Transverse colon (tissue), 4 donors: ENCODE results near the gene CYTH3. TPM values are rescaled to one million over a fixed set of nuclear protein-coding genes. Genes with fewer than 3 reads are reported as not detected.

Source experiments
- DNase-seq: peaks from one replicate; pipeline ENCODE4 v3.0.0-alpha.2; 2019
- H3K27ac ChIP-seq, 4 donors: fragments of 200-600 bp; sonication (generic); 2 replicates each; pipeline ENCODE4 v1.5.1; 2016 to 2018; ENCODE audit warnings: inconsistent platforms in 4 of 4
- H3K27me3 ChIP-seq: fragments of 200-600 bp; sonication (generic); 2 replicates; pipeline ENCODE4 v1.5.1; 2017; ENCODE audit warnings: inconsistent platforms
- H3K36me3 ChIP-seq, 4 donors: fragments of 200-600 bp; sonication (generic); 2 replicates each; pipeline ENCODE4 v1.5.1; 2017 to 2019; ENCODE audit warnings: inconsistent platforms in 4 of 4
- H3K4me1 ChIP-seq, 4 donors: fragments of 200-600 bp; sonication (generic); 2 replicates each; pipeline ENCODE4 v1.5.1; 2017 to 2020; ENCODE audit warnings: inconsistent platforms in 4 of 4
- H3K4me3 ChIP-seq, 4 donors: fragments of 200-600 bp; sonication (generic); 1 replicate in 1 of 4; 2 replicates in 3 of 4; pipeline versions ENCODE4 v1.5.1 to v1.6.1; 2017 to 2019; ENCODE audit warnings: inconsistent platforms in 4 of 4
- H3K9me3 ChIP-seq, 2 donors: fragments of 200-600 bp; sonication (generic); 2 replicates each; pipeline ENCODE4 v1.5.1; 2017 to 2019; ENCODE audit warnings: inconsistent platforms in 2 of 2
- EP300 ChIP-seq: sonication (generic); formaldehyde crosslinking; IDR thresholded peaks from one replicate; pipeline ENCODE4 v1.6.1; 2017; ENCODE audit warnings: antibody characterized with exemption, low read depth
- POLR2A ChIP-seq: fragments of 450-650 bp; IDR thresholded peaks from one replicate; pipeline ENCODE4 v1.6.1; 2016; ENCODE audit warnings: antibody characterized with exemption, mild to moderate bottlenecking, moderate library complexity
- POLR2AphosphoS5 ChIP-seq, 3 donors: sonication (generic); formaldehyde crosslinking; IDR thresholded peaks; one replicate each; pipeline ENCODE4 v1.6.1; 2016; ENCODE audit warnings: antibody characterized with exemption in 3 of 3
- WGBS, 2 donors: methylation state at CpG; one replicate each; pipeline ENCODE4 v1.1.5; 2018; ENCODE audit warnings: low coverage in 1 of 2; 5-methylcytosine and 5-hydroxymethylcytosine counted together
- in situ Hi-C, 4 donors: fragments of 200-750 bp; cut with MboI; loops; one replicate each; pipeline versions ENCODE4 v1.15.0 to v1.15.1; 2017; ENCODE audit warnings: low sequenced_read_pairs in 3 of 4, low pct_ligation_motif_present in 1 of 4, low pct_unique_long_range_greater_than_20kb in 1 of 4
- intact Hi-C: fragments of 100-400 bp; cut with DNase I; formaldehyde crosslinking; loops from one replicate; pipeline ENCODE4 v1.15.1; 2023; ENCODE audit warnings: low total_unique reads
- total RNA-seq, 4 donors: library from RNA; depleted of rRNA; stranded (reverse); fragments of >200 nt; gene quantifications; one replicate each; pipeline ENCODE4 v1.1.0, GENCODE V29; 2016
- TF ChIP-seq, protein P1 (sequence below), 5 experiments: fragments of 200-600 bp in 3 of 5; fragments of 450-650 bp in 2 of 5; sonication (generic) in 3 of 5; IDR thresholded peaks; 1 replicate in 2 of 5; 2 replicates in 3 of 5; pipeline ENCODE4 v1.5.1; 2016 to 2017; ENCODE audit warnings: antibody characterized with exemption in 5 of 5, inconsistent platforms in 3 of 5, mild to moderate bottlenecking in 2 of 5, moderate library complexity in 1 of 5

The CYTH3 gene
- total RNA-seq, 4 donors from 2014 or later, result 15.0 to 25.4 (median 19.4) TPM

DNA sequence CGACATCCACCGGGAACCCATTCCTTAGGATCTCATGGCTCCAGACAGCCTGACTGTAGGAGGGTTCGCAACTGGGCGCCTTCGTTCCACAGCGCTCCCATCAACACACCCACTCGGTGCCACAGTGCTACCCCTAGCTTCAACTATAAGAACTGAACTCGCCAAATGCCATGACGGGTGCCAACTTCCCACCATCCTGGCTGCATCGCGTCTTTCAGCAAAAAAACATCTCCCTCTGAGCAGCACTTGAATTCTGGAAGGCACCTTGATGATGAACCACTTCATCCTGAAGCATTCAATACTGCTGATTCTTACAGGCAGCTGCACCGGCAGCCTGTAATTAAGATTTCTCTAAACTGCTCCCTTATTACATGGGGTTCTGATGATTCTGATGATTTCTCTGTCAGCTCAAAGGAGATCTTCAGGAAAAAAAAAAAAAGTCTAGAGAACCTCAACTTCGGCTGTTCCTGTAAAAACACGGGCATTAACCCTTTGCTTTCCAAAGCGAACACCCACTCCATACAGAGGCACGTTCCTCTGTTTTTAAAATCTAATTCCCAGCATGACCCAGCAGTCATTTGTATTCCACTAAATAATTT is 1.3 kb downstream of the CYTH3 start:
- TF ChIP-seq, protein P1, sequence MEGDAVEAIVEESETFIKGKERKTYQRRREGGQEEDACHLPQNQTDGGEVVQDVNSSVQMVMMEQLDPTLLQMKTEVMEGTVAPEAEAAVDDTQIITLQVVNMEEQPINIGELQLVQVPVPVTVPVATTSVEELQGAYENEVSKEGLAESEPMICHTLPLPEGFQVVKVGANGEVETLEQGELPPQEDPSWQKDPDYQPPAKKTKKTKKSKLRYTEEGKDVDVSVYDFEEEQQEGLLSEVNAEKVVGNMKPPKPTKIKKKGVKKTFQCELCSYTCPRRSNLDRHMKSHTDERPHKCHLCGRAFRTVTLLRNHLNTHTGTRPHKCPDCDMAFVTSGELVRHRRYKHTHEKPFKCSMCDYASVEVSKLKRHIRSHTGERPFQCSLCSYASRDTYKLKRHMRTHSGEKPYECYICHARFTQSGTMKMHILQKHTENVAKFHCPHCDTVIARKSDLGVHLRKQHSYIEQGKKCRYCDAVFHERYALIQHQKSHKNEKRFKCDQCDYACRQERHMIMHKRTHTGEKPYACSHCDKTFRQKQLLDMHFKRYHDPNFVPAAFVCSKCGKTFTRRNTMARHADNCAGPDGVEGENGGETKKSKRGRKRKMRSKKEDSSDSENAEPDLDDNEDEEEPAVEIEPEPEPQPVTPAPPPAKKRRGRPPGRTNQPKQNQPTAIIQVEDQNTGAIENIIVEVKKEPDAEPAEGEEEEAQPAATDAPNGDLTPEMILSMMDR (IDR thresholded peaks at IDR 0.05), result peak; percentile 40 to 51 (median 49)
- TF ChIP-seq EP300 (no peak), POLR2A (no peak)
- in situ Hi-C loops, result no loop called here
- no peaks in the 10 kb centered on the region for H3K27me3 ChIP-seq
- H3K27ac ChIP-seq, result peak overlapping the region; percentile 80 to 87 (median 83)
- no peaks in the 10 kb centered on the region for H3K36me3 ChIP-seq
- no peaks in the 10 kb centered on the region for H3K9me3 ChIP-seq
- DNase-seq, result peak; percentile 62
- intact Hi-C loops, result loop anchor here (5.0 kb wide), 1 partner anchor 109 kb away; no protein-coding TSS in a partner anchor
- 0 to 3% methylated on average over 5 to 16 of the region's 16 CpGs for WGBS, 2 donors
- peak overlapping the region; percentile 68 to 99 (median 96) for H3K4me3 ChIP-seq
- H3K4me1 ChIP-seq, result peaks cover 0 to 42% (median 28%) of the 10 kb centered on the region in 4 donors

DNA sequence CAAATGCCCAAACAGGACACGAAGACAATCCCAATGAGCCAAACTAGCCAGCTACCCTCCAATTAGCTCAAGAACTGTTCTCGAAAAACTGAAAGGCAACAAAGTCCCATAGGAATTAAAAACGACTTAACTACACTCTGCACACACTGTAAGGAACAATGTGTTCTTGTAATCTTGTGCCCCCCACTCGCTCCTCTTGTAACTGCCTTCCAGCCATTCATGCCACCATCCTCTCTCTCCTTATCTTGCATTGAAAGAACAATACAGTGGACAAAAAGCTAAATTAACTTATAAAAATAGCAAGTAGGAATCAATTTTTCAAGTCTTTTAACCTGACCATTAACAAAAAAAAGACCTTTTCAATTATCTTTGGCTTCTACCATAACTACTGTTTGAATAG is 2.9 kb downstream of the CYTH3 start:
- intact Hi-C loops, result no loop called here
- no peak overlapping the region for H3K27ac ChIP-seq
- WGBS, 2 donors, result 64 to 88% methylated on average over 4 of the region's 4 CpGs
- DNase-seq, result no peak
- no peak overlapping the region for H3K4me3 ChIP-seq
- H3K27me3 ChIP-seq, result no peaks in the 10 kb centered on the region
- H3K4me1 ChIP-seq, result peaks cover 0 to 42% (median 28%) of the 10 kb centered on the region in 4 donors
- H3K9me3 ChIP-seq, result no peaks in the 10 kb centered on the region
- no peaks in the 10 kb centered on the region for H3K36me3 ChIP-seq
- in situ Hi-C loops, result no loop called here
- TF ChIP-seq POLR2A, result no peak
- TF ChIP-seq EP300, result no peak
- no peak for TF ChIP-seq POLR2AphosphoS5 (IDR thresholded peaks at IDR 0.05)
- TF ChIP-seq, protein P1 (IDR thresholded peaks at IDR 0.05), result no peak

DNA sequence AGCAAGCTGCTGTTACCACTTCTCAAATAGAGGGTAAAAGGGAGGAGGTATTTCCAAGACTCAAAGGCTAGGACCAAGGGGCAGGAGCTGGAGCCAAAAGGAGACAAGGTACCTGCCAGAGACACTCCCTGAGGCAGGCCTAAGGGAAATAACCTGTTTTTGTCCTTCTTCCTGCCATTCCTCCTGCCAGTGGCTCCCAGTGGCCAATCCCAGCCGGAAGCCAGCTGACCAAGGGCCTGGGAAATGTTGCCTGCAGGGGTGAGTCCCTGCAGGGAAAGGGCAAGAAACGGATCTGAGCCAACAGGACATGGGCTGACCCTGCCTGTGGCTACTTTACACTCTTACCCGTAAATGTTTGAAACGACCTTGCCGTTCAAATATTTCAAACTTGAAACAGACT is 3.5 kb downstream of the CYTH3 start:
- 60 to 72% methylated on average over 5 of the region's 5 CpGs for WGBS, 2 donors
- TF ChIP-seq, protein P1 (IDR thresholded peaks at IDR 0.05), result no peak
- no peak for TF ChIP-seq EP300
- Histone ChIP-seq H3K27me3 (no peaks in the 10 kb centered on the region), H3K4me1 (peaks cover 0 to 42% (median 28%) of the 10 kb centered on the region in 4 donors), H3K4me3 (no peak overlapping the region), H3K36me3 (no peaks in the 10 kb centered on the region), H3K27ac (no peak overlapping the region), H3K9me3 (no peaks in the 10 kb centered on the region)
- intact Hi-C loops, result no loop called here
- DNase-seq, result no peak
- in situ Hi-C loops, result no loop called here

DNA sequence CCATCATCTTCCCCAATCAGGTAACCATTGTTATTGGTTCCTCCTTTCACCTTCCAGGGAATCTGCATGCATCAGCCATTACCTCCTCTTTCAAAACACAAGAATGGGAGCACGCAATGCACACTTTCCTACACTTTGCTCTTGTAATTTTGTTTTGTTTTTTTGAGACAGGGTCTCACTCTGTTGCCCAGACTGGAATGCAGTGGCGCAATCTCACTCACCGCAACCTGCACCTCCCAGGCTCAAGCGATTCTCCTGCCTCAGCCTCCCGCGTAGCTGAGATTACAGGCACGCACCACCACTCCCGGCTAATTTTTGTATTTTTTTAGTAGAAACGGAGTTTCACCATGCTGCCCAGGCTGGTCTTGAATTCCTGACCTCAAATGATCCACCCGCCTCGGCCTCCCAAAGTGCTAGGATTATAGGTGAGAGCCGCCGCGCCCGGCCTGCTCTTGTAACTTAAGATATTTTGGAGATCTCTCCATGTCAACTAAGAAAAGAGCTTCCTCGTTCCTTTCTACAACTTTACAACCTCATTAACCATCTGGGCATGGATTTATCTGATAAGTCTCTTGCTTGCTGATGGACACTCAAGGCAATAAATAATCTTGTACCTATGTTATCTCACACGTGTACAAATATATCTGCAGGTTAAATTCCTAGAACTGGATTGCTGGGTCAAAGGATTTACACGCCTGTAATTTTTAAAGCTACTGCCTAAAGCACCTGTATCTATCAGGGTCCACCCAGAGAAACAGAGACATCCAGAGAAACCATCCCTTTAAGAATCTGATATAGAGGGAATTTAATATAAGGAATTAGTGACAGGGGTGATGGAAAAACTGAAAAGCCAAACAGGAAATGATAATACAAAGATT is 4.2 kb downstream of the CYTH3 start:
- H3K36me3 ChIP-seq, result no peaks in the 10 kb centered on the region
- H3K27ac ChIP-seq, result no peak overlapping the region
- H3K4me3 ChIP-seq, result no peak overlapping the region
- no peak for DNase-seq
- WGBS, 2 donors, result 80 to 86% methylated on average over 8 to 18 of the region's 18 CpGs
- TF ChIP-seq, protein P1 (IDR thresholded peaks at IDR 0.05), result no peak
- intact Hi-C loops (no loop called here), in situ Hi-C loops (no loop called here)
- H3K27me3 ChIP-seq, result no peaks in the 10 kb centered on the region
- peaks cover 0 to 38% (median 24%) of the 10 kb centered on the region in 4 donors for H3K4me1 ChIP-seq
- no peaks in the 10 kb centered on the region for H3K9me3 ChIP-seq
